Cardiac ventricle fibroblast (primary cell): Measurements from ENCODE around the gene C16orf87. TPM values are rescaled to one million over a fixed set of nuclear protein-coding genes. Genes with fewer than 3 reads are reported as not detected.

ENCODE experiments used
- total RNA-seq: library from RNA; depleted of rRNA; stranded (reverse); fragments of >200 nt; gene quantifications from 2 replicates; pipeline ENCODE4 v1.2.3, GENCODE V29; 2015

C16orf87 gene
- total RNA-seq = 2.4 and 5.4 TPM in 2 replicates

GRCh38 chr16:46830902-46831647, at the start of gene C16orf87:
Gene C16orf87, minus strand, starts transcription at chr16:46831180. Its CDS starts 31 bp downstream, at chr16:46831149.

GRCh38 chr16:46747777-46748651, 83.0 kb downstream of the C16orf87 start, which contains the start of gene MYLK3:
Gene MYLK3, minus strand, starts transcription at chr16:46748344. Its CDS starts 151 bp downstream, at chr16:46748193.

Other genes starting within 250 kb of the C16orf87 start
- 3.0 and 3.4 TPM in 2 replicates for gene SHCBP1, start 209.8 kb downstream of the C16orf87 start, total RNA-seq
- gene VPS35, start 142.0 kb downstream of the C16orf87 start, total RNA-seq = 30.1 and 30.9 TPM in 2 replicates
- 0.87 and 2.6 TPM in 2 replicates for gene ORC6, start 141.5 kb downstream of the C16orf87 start, total RNA-seq
- gene MYLK3, start 82.8 kb downstream of the C16orf87 start, total RNA-seq = not detected in 2 replicates
- gene GPT2, start 53.2 kb upstream of the C16orf87 start, total RNA-seq = 12.5 and 17.2 TPM in 2 replicates
- 36.5 and 37.3 TPM in 2 replicates for gene DNAJA2, start 142.5 kb upstream of the C16orf87 start, total RNA-seq